ENCODE measurements around the gene CTXND2. TPM values are rescaled to one million over a fixed set of nuclear protein-coding genes. Genes with fewer than 3 reads are reported as not detected.
"Not testable (repeated sequence)": the region's sequence is repeated elsewhere in the genome, so short reads cannot be mapped to it uniquely, and the experiment has no call there.

Gene CTXND2
- polyA plus RNA-seq, 1 of the 3 experiments (the other 2 are of a cell fraction), result not detected

DNA sequence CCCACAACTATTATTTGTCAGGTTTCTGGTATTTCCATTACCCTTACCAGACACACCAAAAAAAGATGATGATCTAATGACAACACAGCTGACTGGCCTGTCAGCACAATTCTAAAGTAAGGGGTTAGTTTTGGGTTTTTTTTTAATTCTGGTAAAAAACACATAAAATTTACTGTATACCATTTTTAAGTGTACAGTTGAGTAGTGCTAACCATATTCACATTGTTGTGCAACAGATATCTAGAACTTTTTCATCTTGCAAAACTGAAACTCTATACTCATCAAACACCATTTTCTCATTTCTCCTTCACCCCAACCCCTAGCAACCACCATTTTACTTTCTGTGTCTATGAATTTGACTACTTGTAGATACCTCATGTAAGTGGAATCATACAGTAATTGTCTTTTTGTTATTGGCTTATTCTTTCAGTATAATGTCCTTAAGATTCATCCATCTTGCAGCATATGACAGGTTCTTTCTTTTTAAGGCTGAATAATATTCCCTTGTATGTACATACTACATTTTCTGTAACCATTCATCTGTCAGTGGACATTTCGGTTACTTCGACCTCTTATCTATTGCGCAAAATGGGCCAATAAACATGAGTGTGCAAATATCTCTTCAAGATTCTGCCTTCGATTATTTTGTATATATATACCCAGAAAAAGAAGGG lies 40.3 kb upstream of the CTXND2 start (continued):
- TF ChIP-seq, protein P1, sequence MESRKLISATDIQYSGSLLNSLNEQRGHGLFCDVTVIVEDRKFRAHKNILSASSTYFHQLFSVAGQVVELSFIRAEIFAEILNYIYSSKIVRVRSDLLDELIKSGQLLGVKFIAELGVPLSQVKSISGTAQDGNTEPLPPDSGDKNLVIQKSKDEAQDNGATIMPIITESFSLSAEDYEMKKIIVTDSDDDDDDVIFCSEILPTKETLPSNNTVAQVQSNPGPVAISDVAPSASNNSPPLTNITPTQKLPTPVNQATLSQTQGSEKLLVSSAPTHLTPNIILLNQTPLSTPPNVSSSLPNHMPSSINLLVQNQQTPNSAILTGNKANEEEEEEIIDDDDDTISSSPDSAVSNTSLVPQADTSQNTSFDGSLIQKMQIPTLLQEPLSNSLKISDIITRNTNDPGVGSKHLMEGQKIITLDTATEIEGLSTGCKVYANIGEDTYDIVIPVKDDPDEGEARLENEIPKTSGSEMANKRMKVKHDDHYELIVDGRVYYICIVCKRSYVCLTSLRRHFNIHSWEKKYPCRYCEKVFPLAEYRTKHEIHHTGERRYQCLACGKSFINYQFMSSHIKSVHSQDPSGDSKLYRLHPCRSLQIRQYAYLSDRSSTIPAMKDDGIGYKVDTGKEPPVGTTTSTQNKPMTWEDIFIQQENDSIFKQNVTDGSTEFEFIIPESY (IDR thresholded peaks at IDR 0.05; ENCODE audit: borderline replicate concordance, low read depth), result no peak

DNA sequence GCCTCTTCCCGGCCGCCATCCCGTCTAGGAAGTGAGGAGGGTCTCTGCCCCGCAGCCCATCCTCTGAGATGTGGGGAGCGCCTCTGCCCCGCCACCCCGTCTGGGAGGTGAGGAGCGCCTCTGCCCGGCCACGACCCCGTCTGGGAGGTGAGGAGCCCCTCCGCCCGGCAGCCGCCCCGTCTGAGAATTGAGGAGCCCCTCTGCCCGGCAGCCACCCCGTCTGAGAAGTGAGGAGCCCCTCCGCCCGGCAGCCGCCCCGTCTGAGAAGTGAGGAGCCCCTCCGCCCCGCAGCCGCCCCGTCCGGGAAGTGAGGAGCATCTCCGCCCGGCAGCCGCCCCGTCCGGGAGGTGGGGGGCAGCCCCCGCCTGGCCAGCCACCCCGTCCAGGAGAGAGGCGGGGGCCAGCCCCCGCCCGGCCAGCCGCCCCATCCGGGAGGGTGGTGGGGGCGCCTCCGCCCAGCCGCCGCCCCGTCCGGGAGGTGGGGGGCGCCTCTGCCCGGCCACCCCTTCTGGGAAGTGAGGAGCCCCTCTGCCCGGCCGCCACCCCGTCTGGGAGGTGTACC lies 36.1 kb upstream of the CTXND2 start:
- WGBS (ENCODE audit: low lambda C conversion rate), result 77% methylated on average over 14 of the region's 49 CpGs

DNA sequence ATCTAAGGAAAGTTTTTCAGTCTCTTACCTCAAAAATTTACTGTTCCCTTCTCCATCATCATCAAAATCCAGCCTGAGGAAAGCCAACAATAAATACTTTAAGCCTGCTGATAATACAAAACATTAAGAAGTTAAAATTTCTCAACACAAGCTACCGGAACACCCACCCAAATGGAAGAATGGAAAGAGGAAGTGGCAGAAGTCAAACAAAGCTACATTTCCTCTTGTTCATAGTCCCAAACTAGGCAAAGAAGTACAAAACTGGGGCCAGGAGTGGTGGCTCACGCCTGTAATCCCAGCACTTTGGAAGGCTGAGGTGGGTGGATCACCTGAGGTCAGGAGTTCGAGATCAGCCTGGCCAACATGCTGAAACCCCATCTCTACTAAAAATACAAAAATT lies 34.2 kb upstream of the CTXND2 start:
- Histone ChIP-seq H3K36me3 (replicated peaks in 1 of 2; ENCODE audit: control insufficient read depth in 1 of 2, insufficient read depth in 2 of 2, low read length in 1 of 2) (peaks cover 21 to 43% of the 10 kb centered on the region in 2 experiments), H3K79me2 (ENCODE audit: insufficient read depth) (peaks cover 16% of the 10 kb centered on the region)
- not testable (repeated sequence) for H3K4me2 ChIP-seq; DNase-seq; H4K20me1 ChIP-seq (ENCODE audit: insufficient read depth); H3K4me1 ChIP-seq (ENCODE audit: control insufficient read depth in 1 of 2, insufficient read depth in 2 of 2, low read depth in 1 of 2, low read length in 1 of 2); H3K4me3 ChIP-seq (ENCODE audit: low read depth in 2 of 2, low read length in 1 of 2); H3K27ac ChIP-seq (ENCODE audit: low read depth in 2 of 2, low read length in 1 of 2); H3K9me3 ChIP-seq; H3K27me3 ChIP-seq (ENCODE audit: insufficient read depth); H3K9me2 ChIP-seq; H2AFZ ChIP-seq (ENCODE audit: low read depth); H3K9ac ChIP-seq; H3F3A ChIP-seq (replicated peaks; ENCODE audit: insufficient read depth)
- 93% methylated on average over 3 of the region's 3 CpGs for WGBS (ENCODE audit: low lambda C conversion rate)
- ChIA-PET CTCF (interaction anchor here (0.7 kb wide), 1 partner anchor 64 kb away, joined by 3 read pairs; no protein-coding TSS in a partner anchor), POLR2A (interaction anchor here (0.6 kb wide), 1 partner anchor 172 kb away, joined by 3 read pairs; no protein-coding TSS in a partner anchor)

More for the DNA sequence above, 36.1 kb upstream of the CTXND2 start:
- H3K9me3 ChIP-seq; H2AFZ ChIP-seq (ENCODE audit: low read depth); H3K9me2 ChIP-seq; H3K9ac ChIP-seq; H3F3A ChIP-seq (replicated peaks; ENCODE audit: insufficient read depth); H4K20me1 ChIP-seq (ENCODE audit: insufficient read depth); DNase-seq; H3K27me3 ChIP-seq (ENCODE audit: insufficient read depth); CTCF ChIA-PET; POLR2A ChIA-PET; H3K4me3 ChIP-seq (ENCODE audit: low read depth in 2 of 2, low read length in 1 of 2); H3K4me1 ChIP-seq (ENCODE audit: control insufficient read depth in 1 of 2, insufficient read depth in 2 of 2, low read depth in 1 of 2, low read length in 1 of 2); H3K4me2 ChIP-seq; H3K27ac ChIP-seq (ENCODE audit: low read depth in 2 of 2, low read length in 1 of 2): not testable (repeated sequence)
- Histone ChIP-seq H3K36me3 (replicated peaks in 1 of 2; ENCODE audit: control insufficient read depth in 1 of 2, insufficient read depth in 2 of 2, low read length in 1 of 2) (peaks cover 20 to 43% of the 10 kb centered on the region in 2 experiments), H3K79me2 (ENCODE audit: insufficient read depth) (peaks cover 12% of the 10 kb centered on the region)

DNA sequence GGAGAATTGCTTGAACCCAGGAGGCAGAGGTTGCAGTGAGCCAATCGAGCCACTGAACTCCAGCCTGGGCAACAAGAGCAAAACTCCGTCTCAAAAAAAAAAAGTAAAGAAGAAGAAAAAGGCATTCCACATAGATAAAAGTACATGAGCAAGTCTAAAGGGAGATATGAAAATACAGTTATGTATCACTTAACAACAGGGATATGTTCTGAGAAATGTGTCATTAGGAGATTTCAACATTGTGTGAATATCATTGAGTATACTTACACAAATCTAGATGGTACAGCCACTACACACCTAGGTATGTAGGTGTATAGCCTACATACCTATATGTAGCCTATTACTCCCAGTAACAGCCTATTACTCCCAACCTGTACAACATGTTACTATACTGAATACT lies 23.2 kb upstream of the CTXND2 start:
- 98% methylated on average over 2 of the region's 2 CpGs for WGBS (ENCODE audit: low lambda C conversion rate)
- Histone ChIP-seq H3K36me3 (replicated peaks in 1 of 2; ENCODE audit: control insufficient read depth in 1 of 2, insufficient read depth in 2 of 2, low read length in 1 of 2) (peaks cover 0 to 31% of the 10 kb centered on the region in 2 experiments), H3K9me3 (no peaks in the 10 kb centered on the region), H3K4me2 (no peak overlapping the region), H4K20me1 (ENCODE audit: insufficient read depth) (peaks cover 4% of the 10 kb centered on the region; the same call in 1 of the 2 replicates), H3K9me2 (no peaks in the 10 kb centered on the region), H3K79me2 (ENCODE audit: insufficient read depth) (peaks cover 90% of the 10 kb centered on the region), H3K4me3 (ENCODE audit: low read depth in 2 of 2, low read length in 1 of 2) (no peak overlapping the region), H3K27ac (ENCODE audit: low read depth in 2 of 2, low read length in 1 of 2) (no peak overlapping the region), H3K27me3 (ENCODE audit: insufficient read depth) (no peaks in the 10 kb centered on the region), H3K9ac (no peak overlapping the region), H3K4me1 (ENCODE audit: control insufficient read depth in 1 of 2, insufficient read depth in 2 of 2, low read depth in 1 of 2, low read length in 1 of 2) (no peaks in the 10 kb centered on the region), H2AFZ (ENCODE audit: low read depth) (no peak overlapping the region), H3F3A (replicated peaks; ENCODE audit: insufficient read depth) (no peaks in the 10 kb centered on the region)
- CTCF ChIA-PET, result no interaction called here
- POLR2A ChIA-PET, result no interaction called here
- no peak for DNase-seq
- TF ChIP-seq NRF1 (IDR thresholded peaks at IDR 0.05; ENCODE audit: low read depth, low read length) (no peak), NFIC (IDR thresholded peaks at IDR 0.05; ENCODE audit: borderline replicate concordance) (no peak), TAF1 (IDR thresholded peaks at IDR 0.05; ENCODE audit: borderline replicate concordance, low read depth, low read length) (no peak)
- TF ChIP-seq, protein P2, sequence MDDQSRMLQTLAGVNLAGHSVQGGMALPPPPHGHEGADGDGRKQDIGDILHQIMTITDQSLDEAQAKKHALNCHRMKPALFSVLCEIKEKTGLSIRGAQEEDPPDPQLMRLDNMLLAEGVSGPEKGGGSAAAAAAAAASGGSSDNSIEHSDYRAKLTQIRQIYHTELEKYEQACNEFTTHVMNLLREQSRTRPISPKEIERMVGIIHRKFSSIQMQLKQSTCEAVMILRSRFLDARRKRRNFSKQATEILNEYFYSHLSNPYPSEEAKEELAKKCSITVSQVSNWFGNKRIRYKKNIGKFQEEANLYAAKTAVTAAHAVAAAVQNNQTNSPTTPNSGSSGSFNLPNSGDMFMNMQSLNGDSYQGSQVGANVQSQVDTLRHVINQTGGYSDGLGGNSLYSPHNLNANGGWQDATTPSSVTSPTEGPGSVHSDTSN (IDR thresholded peaks at IDR 0.05), result no peak
- TF ChIP-seq, protein P3, sequence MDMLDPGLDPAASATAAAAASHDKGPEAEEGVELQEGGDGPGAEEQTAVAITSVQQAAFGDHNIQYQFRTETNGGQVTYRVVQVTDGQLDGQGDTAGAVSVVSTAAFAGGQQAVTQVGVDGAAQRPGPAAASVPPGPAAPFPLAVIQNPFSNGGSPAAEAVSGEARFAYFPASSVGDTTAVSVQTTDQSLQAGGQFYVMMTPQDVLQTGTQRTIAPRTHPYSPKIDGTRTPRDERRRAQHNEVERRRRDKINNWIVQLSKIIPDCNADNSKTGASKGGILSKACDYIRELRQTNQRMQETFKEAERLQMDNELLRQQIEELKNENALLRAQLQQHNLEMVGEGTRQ (IDR thresholded peaks at IDR 0.05; ENCODE audit: borderline replicate concordance, low read depth, low read length), result no peak
- TF ChIP-seq, protein P1 (IDR thresholded peaks at IDR 0.05; ENCODE audit: borderline replicate concordance, low read depth), result no peak
